NCI-H774 (cell line): ENCODE data around the gene SAMD4B.

Source experiments
- DNase-seq: peaks from one replicate; lab custom pipeline; 2025; lab: John Stamatoyannopoulos, UW

Gene SAMD4B

GRCh38 chr19:39409208-39410016 is 67.2 kb downstream of the SAMD4B start:
- peak; percentile 91 for DNase-seq

- DNase-seq, result no peak
Observed at GRCh38 chr19:39410017-39410830, 68.0 kb downstream of the SAMD4B start.

GRCh38 chr19:39410831-39411080 is 68.5 kb downstream of the SAMD4B start:
- DNase-seq, result no peak

- DNase-seq, result no peak
Observed at GRCh38 chr19:39411081-39411831, 69.0 kb downstream of the SAMD4B start.

GRCh38 chr19:39411832-39412099 is 69.5 kb downstream of the SAMD4B start:
- peak; percentile 81 for DNase-seq

- DNase-seq, result peak; percentile 98
Observed at GRCh38 chr19:39412100-39412866, 70.1 kb downstream of the SAMD4B start, which contains the start of gene PLEKHG2. TSS of gene PLEKHG2 (plus strand) at chr19:39412669. CDS start at chr19:39414087, 1,418 bp downstream.

- DNase-seq, result no peak
Observed at GRCh38 chr19:39412867-39413271, 70.6 kb downstream of the SAMD4B start.

GRCh38 chr19:39413272-39413910 is 71.2 kb downstream of the SAMD4B start:
- no peak for DNase-seq

GRCh38 chr19:39413911-39414608 is 71.8 kb downstream of the SAMD4B start:
- DNase-seq, result no peak

GRCh38 chr19:39415111-39416046 is 73.2 kb downstream of the SAMD4B start:
- DNase-seq, result no peak

- no peak for DNase-seq
Observed at GRCh38 chr19:39416152-39417120, 74.2 kb downstream of the SAMD4B start.

- DNase-seq, result no peak
Observed at GRCh38 chr19:39417463-39418181, 75.4 kb downstream of the SAMD4B start.

- no peak for DNase-seq
Observed at GRCh38 chr19:39419003-39419402, 76.8 kb downstream of the SAMD4B start.

- DNase-seq, result no peak
Observed at GRCh38 chr19:39420769-39421168, 78.5 kb downstream of the SAMD4B start.

GRCh38 chr19:39422020-39422419 is 79.8 kb downstream of the SAMD4B start:
- no peak for DNase-seq

- no peak for DNase-seq
Observed at GRCh38 chr19:39423258-39424086, 81.3 kb downstream of the SAMD4B start.

GRCh38 chr19:39424934-39425333 is 82.7 kb downstream of the SAMD4B start:
- DNase-seq, result no peak
